Tibial nerve (tissue), 4 donors: ENCODE data around the gene ABLIM3.

Source experiments
- CTCF ChIP-seq, 5 experiments: fragments of 200-600 bp in 3 of 5; fragments of 450-650 bp in 2 of 5; sonication (generic) in 3 of 5; IDR thresholded peaks; one replicate each; pipeline ENCODE4 v1.5.1; 2016 to 2019; ENCODE audit warnings: antibody characterized with exemption in 5 of 5, mild to moderate bottlenecking in 3 of 5, moderate library complexity in 2 of 5
- EP300 ChIP-seq, 2 donors: sonication (generic); formaldehyde crosslinking; IDR thresholded peaks; one replicate each; pipeline ENCODE4 v1.6.1; 2017; ENCODE audit warnings: antibody characterized with exemption in 2 of 2, mild to moderate bottlenecking in 1 of 2
- POLR2A ChIP-seq, 2 donors: fragments of 450-650 bp; IDR thresholded peaks; one replicate each; pipeline ENCODE4 v1.6.1; 2017; ENCODE audit warnings: antibody characterized with exemption in 2 of 2, mild to moderate bottlenecking in 2 of 2, moderate library complexity in 2 of 2

- TF ChIP-seq CTCF (IDR thresholded peaks at IDR 0.05) (no peak), EP300 (IDR thresholded peaks at IDR 0.05) (no peak), POLR2A (IDR thresholded peaks at IDR 0.05) (no peak)
Measured at GRCh38 chr5:149227168-149227826, 86.0 kb downstream of the ABLIM3 start.
